ENCODE measurements around the gene C14orf180. TPM values are rescaled to one million over a fixed set of nuclear protein-coding genes. Genes with fewer than 3 reads are reported as not detected.
"Not testable (repeated sequence)": the region's sequence is repeated elsewhere in the genome, so short reads cannot be mapped to it uniquely, and the experiment has no call there.

The C14orf180 gene
- total and polyA plus RNA-seq, 12 donors = 0.26 to 17.8 (median 5.6) TPM

- Histone ChIP-seq H3K27ac (no peak overlapping the region), H3K27me3 (no peaks in the 10 kb centered on the region), H3K4me3 (no peak overlapping the region), H3K36me3 (replicated peaks in 1 of 2) (no peaks in the 10 kb centered on the region), H3K4me1 (replicated peaks in 1 of 2) (no peaks in the 10 kb centered on the region), H3K9me3 (replicated peaks in 1 of 3) (no peaks in the 10 kb centered on the region)
- 84 to 92% (median 86%) methylated on average over 12 to 20 of the region's 20 CpGs for WGBS, 4 donors
- TF ChIP-seq POLR2A (IDR thresholded peaks at IDR 0.05) = no peak
- no peak for TF ChIP-seq CTCF (IDR thresholded peaks at IDR 0.05)
- DNase-seq = no peak
- intact Hi-C loops (cut with DNase I) = loop anchor here in 1 of 2 donors (10.0 kb wide), 1 partner anchor 499 kb away; the partner anchor contains the start of gene KIF26A
Observed at GRCh38 chr14:104634138-104634760, 54.7 kb downstream of the C14orf180 start.

DNA sequence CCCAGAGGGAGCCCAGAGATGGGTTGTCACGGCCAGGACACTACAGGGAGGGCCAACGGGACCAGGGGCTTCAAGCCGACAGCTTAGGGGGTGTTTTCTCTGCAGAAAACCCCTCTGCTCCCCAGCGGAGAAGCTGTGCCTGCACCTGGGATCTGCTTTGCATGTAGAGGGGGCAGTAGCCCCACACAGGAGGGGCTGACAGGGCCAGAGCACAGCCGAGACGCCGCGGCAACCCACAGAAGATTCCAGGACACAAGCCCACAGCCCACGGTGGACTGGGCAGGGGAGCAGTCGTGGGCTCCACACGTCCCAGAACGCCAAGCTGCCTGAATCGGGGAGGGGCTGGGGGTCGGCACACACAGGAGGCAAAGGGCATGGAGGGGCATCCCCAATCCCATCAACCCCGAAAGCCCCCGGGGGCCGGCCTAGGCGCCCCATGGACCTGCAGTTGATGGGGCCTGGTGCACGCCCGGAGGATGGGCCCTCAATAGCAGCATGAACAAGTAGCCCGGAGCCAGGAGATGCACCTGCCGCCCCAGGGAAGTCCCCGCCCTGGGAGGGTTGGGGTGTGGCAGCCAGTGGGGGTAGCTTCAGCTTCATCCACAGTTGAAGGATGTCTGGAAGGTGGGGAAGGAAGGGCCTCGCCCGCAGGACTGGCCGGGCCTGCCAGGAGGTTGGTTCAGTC lies 55.5 kb downstream of the C14orf180 start:
- no peaks in the 10 kb centered on the region for H3K36me3 ChIP-seq (replicated peaks in 1 of 2)
- DNase-seq = no peak
- no peaks in the 10 kb centered on the region for H3K9me3 ChIP-seq (replicated peaks in 1 of 3)
- TF ChIP-seq CTCF (IDR thresholded peaks at IDR 0.05) (no peak), POLR2A (IDR thresholded peaks at IDR 0.05) (no peak)
- H3K27me3 ChIP-seq = no peaks in the 10 kb centered on the region
- H3K4me1 ChIP-seq (replicated peaks in 1 of 2) = no peaks in the 10 kb centered on the region
- H3K4me3 ChIP-seq = no peak overlapping the region
- intact Hi-C loops (cut with DNase I) = loop anchor here in 1 of 2 donors (10.0 kb wide), 1 partner anchor 500 kb away; the partner anchor contains the start of gene KIF26A
- WGBS, 4 donors = 79 to 89% (median 83%) methylated on average over 5 to 26 of the region's 26 CpGs
- H3K27ac ChIP-seq = no peak overlapping the region

GRCh38 chr14:104635717-104636116 lies 56.2 kb downstream of the C14orf180 start:
- Histone ChIP-seq H3K4me3 (no peak overlapping the region), H3K27ac (no peak overlapping the region), H3K36me3 (replicated peaks in 1 of 2) (no peaks in the 10 kb centered on the region), H3K9me3 (replicated peaks in 1 of 3) (no peaks in the 10 kb centered on the region), H3K27me3 (no peaks in the 10 kb centered on the region), H3K4me1 (replicated peaks in 1 of 2) (no peaks in the 10 kb centered on the region)
- DNase-seq = no peak
- TF ChIP-seq CTCF (IDR thresholded peaks at IDR 0.05) = no peak
- TF ChIP-seq POLR2A (IDR thresholded peaks at IDR 0.05) = no peak
- 81 to 89% (median 84%) methylated on average over 12 to 14 of the region's 14 CpGs for WGBS, 4 donors
- intact Hi-C loops (cut with DNase I) = loop anchor here in 1 of 2 donors (10.0 kb wide), 1 partner anchor 501 kb away; the partner anchor contains the start of gene KIF26A

GRCh38 chr14:104636131-104636530 lies 56.6 kb downstream of the C14orf180 start:
- no peak for DNase-seq
- no peak overlapping the region for H3K27ac ChIP-seq
- no peak overlapping the region for H3K4me3 ChIP-seq
- TF ChIP-seq CTCF (IDR thresholded peaks at IDR 0.05) (no peak), POLR2A (IDR thresholded peaks at IDR 0.05) (no peak)
- no peaks in the 10 kb centered on the region for H3K9me3 ChIP-seq (replicated peaks in 1 of 3)
- no peaks in the 10 kb centered on the region for H3K27me3 ChIP-seq
- H3K36me3 ChIP-seq (replicated peaks in 1 of 2) = no peaks in the 10 kb centered on the region
- H3K4me1 ChIP-seq (replicated peaks in 1 of 2) = no peaks in the 10 kb centered on the region
- intact Hi-C loops (cut with DNase I) = loop anchor here in 1 of 2 donors (10.0 kb wide), 1 partner anchor 501 kb away; the partner anchor contains the start of gene KIF26A
- 82 to 88% (median 83%) methylated on average over 10 to 11 of the region's 11 CpGs for WGBS, 4 donors

GRCh38 chr14:104636846-104637545 lies 57.4 kb downstream of the C14orf180 start:
- not testable (repeated sequence) for H3K27me3 ChIP-seq; H3K4me3 ChIP-seq; DNase-seq; H3K9me3 ChIP-seq (replicated peaks in 1 of 3); H3K36me3 ChIP-seq (replicated peaks in 1 of 2); H3K4me1 ChIP-seq (replicated peaks in 1 of 2); H3K27ac ChIP-seq
- WGBS, 4 donors = 77 to 88% (median 80%) methylated on average over 6 to 36 of the region's 39 CpGs
- intact Hi-C loops (cut with DNase I) = loop anchor here in 1 of 2 donors (10.0 kb wide), 1 partner anchor 502 kb away; the partner anchor contains the start of gene KIF26A

Data from adrenal gland (tissue), 12 donors.